H1 (cell line): ENCODE data around the gene MOCS1. TPM values are rescaled to one million over a fixed set of nuclear protein-coding genes. Genes with fewer than 3 reads are reported as not detected.

Source experiments
- CTCF ChIA-PET: fragments of 300-600 bp; sonication (Branson Sonifier 250); formaldehyde crosslinking; loops from one replicate; lab custom pipeline; 2021; ENCODE audit not compliant: partially characterized antibody; lab: Charles Lee
- POLR2A ChIA-PET: fragments of 300-600 bp; sonication (Branson Sonifier 250); formaldehyde crosslinking; loops from one replicate; lab custom pipeline; 2021; ENCODE audit warnings: inconsistent platforms; ENCODE audit not compliant: partially characterized antibody; lab: Charles Lee
- DNase-seq, 2 experiments: peaks; one replicate each; pipeline versions ENCODE4 v3.0.0 to v3.0.0-alpha.2; 2010 to 2022; ENCODE audit warnings: low spot score in 2 of 2, low read depth in 1 of 2, mixed read lengths in 1 of 2
- FAIRE-seq: peaks from 2 replicates; lab custom pipeline; 2011; peaks lifted over from hg19 to GRCh38; lab: Jason Lieb, UNC
- H2AFZ ChIP-seq: 2 replicates; pipeline ENCODE4 v1.8.1; 2012; ENCODE audit warnings: low read length, inconsistent platforms
- H2AK5ac ChIP-seq: 2 replicates; pipeline ENCODE4 v1.6.1; 2013; ENCODE audit warnings: low read depth, low read length
- H2BK120ac ChIP-seq: replicated peaks from 2 replicates; pipeline ENCODE3; 2013; ENCODE audit warnings: low read depth, low read length, inconsistent platforms
- H2BK12ac ChIP-seq: 2 replicates; pipeline ENCODE4 v1.6.1; 2013; ENCODE audit warnings: low read depth, low read length
- H2BK15ac ChIP-seq: 2 replicates; pipeline ENCODE4 v1.6.1; 2013; ENCODE audit warnings: low read length
- H2BK20ac ChIP-seq: 2 replicates; pipeline ENCODE4 v1.6.1; 2013; ENCODE audit warnings: low read length
- H2BK5ac ChIP-seq: 2 replicates; pipeline ENCODE4 v1.6.1; 2013; ENCODE audit warnings: low read depth, low read length
- H3K14ac ChIP-seq: 2 replicates; pipeline ENCODE4 v1.6.1; 2013; ENCODE audit warnings: inconsistent platforms; ENCODE audit not compliant: insufficient read length
- H3K18ac ChIP-seq: 2 replicates; pipeline ENCODE4 v1.6.1; 2013; ENCODE audit warnings: low read length; ENCODE audit errors: extremely low read depth
- H3K23ac ChIP-seq: 2 replicates; pipeline ENCODE4 v1.6.1; 2013; ENCODE audit warnings: inconsistent platforms; ENCODE audit not compliant: insufficient read length
- H3K23me2 ChIP-seq: 2 replicates; pipeline ENCODE4 v1.6.1; 2013; ENCODE audit warnings: low read depth, low read length
- H3K27ac ChIP-seq: 2 replicates; pipeline ENCODE4 v1.6.1; 2011; ENCODE audit warnings: low read depth, low read length, inconsistent platforms
- H3K27me3 ChIP-seq, 4 experiments: replicated peaks in 1 of 4; 1 replicate in 1 of 4; 2 replicates in 3 of 4; pipeline versions ENCODE4 v1.6.1 to v1.8.1; 2011 to 2013; ENCODE audit warnings: low read length in 3 of 4, mild to moderate bottlenecking in 3 of 4, inconsistent platforms in 2 of 4, mixed read lengths in 2 of 4, moderate library complexity in 1 of 4; ENCODE audit not compliant: control insufficient read depth in 3 of 4, insufficient read depth in 3 of 4; ENCODE audit errors: extremely low read depth in 1 of 4
- H3K36me3 ChIP-seq, 4 experiments: 2 replicates each; pipeline versions ENCODE4 v1.6.1 to v1.8.1; 2011 to 2013; ENCODE audit warnings: mild to moderate bottlenecking in 4 of 4, low read length in 3 of 4, moderate library complexity in 2 of 4, control low read depth in 1 of 4, inconsistent platforms in 1 of 4; ENCODE audit not compliant: insufficient read depth in 4 of 4, control insufficient read depth in 2 of 4
- H3K4ac ChIP-seq: replicated peaks from 2 replicates; pipeline ENCODE3; 2013; ENCODE audit warnings: low read length, low read depth, mixed read lengths, inconsistent platforms; ENCODE audit not compliant: insufficient read length
- H3K4me1 ChIP-seq, 4 experiments: replicated peaks in 1 of 4; 1 replicate in 1 of 4; 2 replicates in 3 of 4; pipeline versions ENCODE4 v1.6.1 to v1.8.1; 2011 to 2013; ENCODE audit warnings: low read length in 3 of 4, inconsistent platforms in 2 of 4, mixed read lengths in 1 of 4; ENCODE audit not compliant: insufficient read depth in 4 of 4, control insufficient read depth in 3 of 4
- H3K4me2 ChIP-seq, 2 experiments: 2 replicates each; pipeline versions ENCODE4 v1.6.1 to v1.8.1; 2011 to 2013; ENCODE audit warnings: low read depth in 2 of 2, low read length in 2 of 2, control low read depth in 1 of 2, inconsistent platforms in 1 of 2, mild to moderate bottlenecking in 1 of 2; ENCODE audit not compliant: insufficient read depth in 1 of 2
- H3K4me3 ChIP-seq, 4 experiments: fragments of 200-600, 300-600 bp in 1 of 4; sonication (generic), shearing (Covaris generic), sonication (Bioruptor Twin) in 1 of 4; 2 replicates each; pipeline versions ENCODE4 v1.5.1 to v1.8.1; 2011 to 2016; ENCODE audit warnings: low read length in 4 of 4, low read depth in 3 of 4, control low read depth in 2 of 4, inconsistent platforms in 2 of 4, mild to moderate bottlenecking in 2 of 4, mixed read lengths in 1 of 4, moderate library complexity in 1 of 4; ENCODE audit not compliant: insufficient read depth in 2 of 4; ENCODE audit errors: extremely low read depth in 1 of 4
- H3K56ac ChIP-seq: replicated peaks from 2 replicates; pipeline ENCODE3; 2013; ENCODE audit warnings: low read depth, mild to moderate bottlenecking, mixed read lengths, low read length, inconsistent platforms; ENCODE audit not compliant: insufficient read length
- H3K79me1 ChIP-seq: 2 replicates; pipeline ENCODE4 v1.6.1; 2013; ENCODE audit warnings: low read depth, low read length, control low read depth
- H3K79me2 ChIP-seq, 2 experiments: 2 replicates each; pipeline versions ENCODE4 v1.6.1 to v1.8.1; 2012 to 2013; ENCODE audit warnings: low read length in 2 of 2, mild to moderate bottlenecking in 2 of 2, inconsistent platforms in 1 of 2; ENCODE audit not compliant: insufficient read depth in 2 of 2, control insufficient read depth in 1 of 2
- H3K9ac ChIP-seq, 4 experiments: replicated peaks in 1 of 4; 1 replicate in 1 of 4; 2 replicates in 3 of 4; pipeline versions ENCODE4 v1.6.1 to v1.8.1; 2011 to 2013; ENCODE audit warnings: low read depth in 3 of 4, low read length in 3 of 4, control low read depth in 2 of 4, mild to moderate bottlenecking in 2 of 4, moderate library complexity in 2 of 4, inconsistent platforms in 1 of 4; ENCODE audit errors: extremely low read depth in 1 of 4
- H3K9me3 ChIP-seq, 2 experiments: 2 replicates each; pipeline versions ENCODE4 v1.6.1 to v1.8.1; 2012 to 2013; ENCODE audit warnings: mild to moderate bottlenecking in 2 of 2, moderate library complexity in 2 of 2, control low read depth in 1 of 2, inconsistent platforms in 1 of 2, low read depth in 1 of 2, low read length in 1 of 2, mixed read lengths in 1 of 2; ENCODE audit not compliant: insufficient read depth in 2 of 2
- H4K20me1 ChIP-seq, 2 experiments: replicated peaks in 1 of 2; 2 replicates each; pipeline versions ENCODE3 to v1.8.1; 2011 to 2013; ENCODE audit warnings: inconsistent platforms in 2 of 2, low read length in 2 of 2, mild to moderate bottlenecking in 1 of 2; ENCODE audit not compliant: insufficient read depth in 2 of 2, control insufficient read depth in 1 of 2
- H4K5ac ChIP-seq: 2 replicates; pipeline ENCODE4 v1.6.1; 2013; ENCODE audit warnings: low read length, low read depth, mixed read lengths, inconsistent platforms; ENCODE audit not compliant: insufficient read length
- H4K8ac ChIP-seq: 2 replicates; pipeline ENCODE4 v1.8.0; 2013; ENCODE audit warnings: mild to moderate bottlenecking, moderate library complexity, low read length, inconsistent platforms; ENCODE audit not compliant: insufficient read depth; ENCODE audit errors: extremely low read depth
- H4K91ac ChIP-seq: replicated peaks from 2 replicates; pipeline ENCODE3; 2013; ENCODE audit warnings: low read length, mixed read lengths, inconsistent platforms; ENCODE audit not compliant: insufficient read length
- BACH1 ChIP-seq: IDR thresholded peaks from 2 replicates; pipeline ENCODE4 v1.6.1; 2012; ENCODE audit warnings: low read length, improper control_type of control experiment
- BCL11A ChIP-seq, 2 experiments: IDR thresholded peaks; one replicate each; pipeline ENCODE4 v1.6.1; 2011; ENCODE audit warnings: low read depth in 2 of 2, low read length in 2 of 2, mild to moderate bottlenecking in 2 of 2
- EP300 ChIP-seq, 2 experiments: IDR thresholded peaks; 1 replicate in 1 of 2; 2 replicates in 1 of 2; pipeline ENCODE4 v1.6.1; 2011 to 2012; ENCODE audit warnings: low read depth in 2 of 2, low read length in 2 of 2, mild to moderate bottlenecking in 2 of 2, borderline replicate concordance in 1 of 2, inconsistent platforms in 1 of 2, moderate library complexity in 1 of 2
- GABPA ChIP-seq: IDR thresholded peaks from 2 replicates; pipeline ENCODE4 v1.6.1; 2011; ENCODE audit warnings: mild to moderate bottlenecking, low read length, moderate library complexity, borderline replicate concordance; ENCODE audit not compliant: insufficient read depth
- KDM5A ChIP-seq: fragments of 200-600 bp; IDR thresholded peaks from 2 replicates; pipeline ENCODE4 v1.7.1; 2012; ENCODE audit warnings: mild to moderate bottlenecking, low read length, inconsistent platforms, mixed read lengths
- PHF8 ChIP-seq: fragments of 200-600 bp; sonication (generic); conservative IDR thresholded peaks from 2 replicates; pipeline ENCODE4 v1.7.1; 2012; ENCODE audit warnings: low read depth, mild to moderate bottlenecking, inconsistent platforms, low read length, moderate library complexity
- POU5F1 ChIP-seq: IDR thresholded peaks from 2 replicates; pipeline ENCODE4 v1.6.1; 2011; ENCODE audit warnings: low read depth, mild to moderate bottlenecking, low read length, moderate library complexity
- RBBP5 ChIP-seq: IDR thresholded peaks from 2 replicates; pipeline ENCODE4 v1.7.1; 2012; ENCODE audit warnings: low read depth, mild to moderate bottlenecking, inconsistent platforms, low read length, moderate library complexity, borderline replicate concordance
- SIRT6 ChIP-seq: IDR thresholded peaks from one replicate; pipeline ENCODE4 v1.7.1; 2012; ENCODE audit warnings: low read length, inconsistent platforms
- SRF ChIP-seq: IDR thresholded peaks from 2 replicates; pipeline ENCODE4 v1.6.1; 2011; ENCODE audit warnings: mild to moderate bottlenecking, low read depth, low read length, moderate library complexity
- TBP ChIP-seq: IDR thresholded peaks from 2 replicates; pipeline ENCODE4 v1.6.1; 2011; ENCODE audit warnings: low read depth, low read length, improper control_type of control experiment
- WGBS, 2 experiments: shearing (Covaris generic) in 1 of 2; methylation state at CpG; one replicate each; pipeline versions ENCODE4 v1.1.6 to v1.1.7; 2013 to 2015; ENCODE audit warnings: low lambda C conversion rate in 2 of 2, mixed read lengths in 2 of 2, inconsistent platforms in 1 of 2, low coverage in 1 of 2, missing lambda C conversion rate in 1 of 2; ENCODE audit not compliant: insufficient replicate concordance in 2 of 2, insufficient coverage in 1 of 2, insufficient read length in 1 of 2; ENCODE audit errors: extremely low coverage in 1 of 2, missing lambda C conversion rate in 1 of 2; 5-methylcytosine and 5-hydroxymethylcytosine counted together
- polyA plus RNA-seq, 7 experiments: library from polyadenylated mRNA; depleted of rRNA in 3 of 7; stranded (reverse) in 5 of 7; unstranded in 2 of 7; fragments of >200 nt in 5 of 7; fragments of 200-250 nt in 2 of 7; gene quantifications; 1 replicate in 5 of 7; 2 replicates in 1 of 7; 4 replicates in 1 of 7; pipeline versions ENCODE4 v1.2.1 to v1.2.3, GENCODE V29; 2011 to 2013; ENCODE audit warnings: missing spikeins in 2 of 7, mixed read lengths in 2 of 7
- total RNA-seq: library from RNA; stranded (reverse); fragmentation: NEBNext Ultra II Directional; extraction: Animal tissue kit (Norgen Biotek cat#: 25700); gene quantifications from 2 replicates; pipeline ENCODE4 v1.2.1, GENCODE V29; 2021

The MOCS1 gene
- total and polyA plus RNA-seq, 2 of the 8 experiments (the other 6 are each of a cell fraction or from before 2014, with no cell fraction given), result 13.4 to 19.7 TPM

DNA sequence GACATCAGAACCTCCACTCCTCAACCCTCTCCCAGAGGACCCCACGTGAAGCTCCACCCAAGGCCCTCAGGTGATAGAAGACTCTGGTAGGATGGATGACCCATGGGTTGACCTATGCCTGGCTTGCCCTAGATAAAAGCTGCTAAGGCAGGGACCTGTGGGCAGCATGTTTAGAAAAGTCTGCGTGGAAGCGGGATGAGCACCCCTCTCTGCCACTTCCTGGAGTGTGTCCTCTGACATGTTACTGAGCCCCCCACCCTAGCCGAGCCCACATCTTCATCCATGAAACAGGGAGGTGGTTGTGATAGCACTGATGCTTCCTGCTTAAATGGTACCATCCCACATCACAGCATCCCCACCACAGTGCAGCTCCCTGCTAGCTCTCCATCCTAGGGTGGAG is 21.8 kb downstream of the MOCS1 start:
- POLR2A ChIA-PET, result interaction anchor here (1.8 kb wide), 1 partner anchor 9 kb away, joined by 5 read pairs; no protein-coding TSS in a partner anchor
- H2BK5ac ChIP-seq, result no peak overlapping the region
- TF ChIP-seq BCL11A (IDR thresholded peaks at IDR 0.05; ENCODE audit: low read depth in 2 of 2, low read length in 2 of 2), result no peak
- no peak for TF ChIP-seq GABPA
- TF ChIP-seq KDM5A, result no peak
- TF ChIP-seq BACH1, result no peak
- TF ChIP-seq RBBP5, result no peak
- TF ChIP-seq SIRT6, result no peak
- no peak for TF ChIP-seq EP300 (IDR thresholded peaks at IDR 0.05; ENCODE audit: borderline replicate concordance in 1 of 2, low read depth in 2 of 2, low read length in 2 of 2)
- TF ChIP-seq PHF8, result no peak
- TF ChIP-seq POU5F1, result no peak
- no peak for TF ChIP-seq TBP
- TF ChIP-seq SRF, result no peak

More for the DNA sequence above, 21.8 kb downstream of the MOCS1 start:
- H4K20me1 ChIP-seq, result no peaks in the 10 kb centered on the region
- no peaks in the 10 kb centered on the region for H3K79me2 ChIP-seq
- no peak overlapping the region for H3K27ac ChIP-seq
- H3K36me3 ChIP-seq, result peaks cover 0 to 8% (median 3%) of the 10 kb centered on the region in 4 experiments; a peak in 4 of 8 replicates
- H3K4ac ChIP-seq, result no peak overlapping the region
- no peak overlapping the region for H3K9ac ChIP-seq
- H2BK12ac ChIP-seq, result no peak overlapping the region
- H2BK120ac ChIP-seq, result no peak overlapping the region
- 89% methylated on average over 4 of the region's 4 CpGs; no CpG with 5 or more reads in 1 of the 2 experiments for WGBS, 2 experiments
- no peak overlapping the region for H3K23ac ChIP-seq
- CTCF ChIA-PET, result interaction anchor here (1.0 to 1.7 kb wide), 6 partner anchors 9 to 551 kb away, joined by 3 to 7 read pairs (median 4); no protein-coding TSS in a partner anchor
- H3K27me3 ChIP-seq, result no peaks in the 10 kb centered on the region
- H3K79me1 ChIP-seq, result no peaks in the 10 kb centered on the region
- no peak overlapping the region for H3K56ac ChIP-seq
- no peaks in the 10 kb centered on the region for H3K9me3 ChIP-seq
- no peak overlapping the region for H4K91ac ChIP-seq
- no peak overlapping the region for H3K14ac ChIP-seq
- H2BK20ac ChIP-seq, result no peak overlapping the region
- peaks cover 0 to 2% (median 0%) of the 10 kb centered on the region in 4 experiments; a peak in 1 of 7 replicates for H3K4me1 ChIP-seq
- no peak overlapping the region for H2BK15ac ChIP-seq
- H3K23me2 ChIP-seq, result no peaks in the 10 kb centered on the region
- H2AK5ac ChIP-seq, result no peak overlapping the region
- H2AFZ ChIP-seq, result no peak overlapping the region
- no peak for FAIRE-seq
- no peak overlapping the region for H3K4me3 ChIP-seq
- H3K18ac ChIP-seq, result no peak overlapping the region
- DNase-seq, result no peak
- H4K8ac ChIP-seq, result no peak overlapping the region; the same call in 1 of the 2 replicates
- no peak overlapping the region for H4K5ac ChIP-seq
- no peak overlapping the region for H3K4me2 ChIP-seq
